ENCODE measurements around the gene RSBN1L.

RSBN1L gene

DNA sequence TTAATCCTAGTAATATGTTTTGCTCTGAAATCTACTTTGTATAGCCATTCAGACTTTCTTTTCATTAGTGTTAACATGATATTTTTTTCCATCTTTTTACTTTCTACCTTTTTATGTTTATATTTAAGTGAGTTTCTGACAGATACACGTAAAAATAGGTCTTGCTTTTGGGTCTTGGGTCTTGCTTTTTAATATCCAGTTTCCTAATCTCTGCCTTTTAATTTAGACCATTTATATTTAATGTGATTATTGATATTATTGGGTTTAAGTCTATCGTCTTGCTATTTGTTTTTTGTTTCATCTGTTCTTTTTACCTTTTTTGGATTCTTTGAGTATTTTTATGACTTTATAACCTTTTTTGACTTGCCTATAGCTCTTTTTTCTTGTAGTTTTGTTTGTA lies 110.2 kb downstream of the RSBN1L start:
- no peak for DNase-seq (ENCODE audit: low read depth)

DNA sequence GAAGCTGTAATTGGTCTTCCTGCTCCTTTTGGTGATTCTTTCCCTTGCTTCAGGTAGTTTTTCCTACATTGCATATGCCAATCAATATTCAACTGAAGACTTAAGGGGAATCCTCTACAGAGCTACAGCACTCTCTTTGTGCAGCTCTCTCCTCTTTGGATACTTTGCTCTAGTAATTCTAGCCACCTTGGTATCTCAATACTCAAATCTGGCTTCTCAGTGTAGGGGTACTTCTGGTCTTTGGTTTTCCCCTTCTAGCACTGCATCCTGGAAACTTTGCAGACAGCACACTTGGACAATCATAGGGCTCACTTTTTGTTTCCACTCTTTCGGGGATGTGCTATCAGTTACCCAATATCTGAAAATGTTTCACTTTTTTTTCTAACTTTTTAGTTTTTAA lies 112.3 kb downstream of the RSBN1L start:
- no peak for DNase-seq (ENCODE audit: low read depth)

DNA sequence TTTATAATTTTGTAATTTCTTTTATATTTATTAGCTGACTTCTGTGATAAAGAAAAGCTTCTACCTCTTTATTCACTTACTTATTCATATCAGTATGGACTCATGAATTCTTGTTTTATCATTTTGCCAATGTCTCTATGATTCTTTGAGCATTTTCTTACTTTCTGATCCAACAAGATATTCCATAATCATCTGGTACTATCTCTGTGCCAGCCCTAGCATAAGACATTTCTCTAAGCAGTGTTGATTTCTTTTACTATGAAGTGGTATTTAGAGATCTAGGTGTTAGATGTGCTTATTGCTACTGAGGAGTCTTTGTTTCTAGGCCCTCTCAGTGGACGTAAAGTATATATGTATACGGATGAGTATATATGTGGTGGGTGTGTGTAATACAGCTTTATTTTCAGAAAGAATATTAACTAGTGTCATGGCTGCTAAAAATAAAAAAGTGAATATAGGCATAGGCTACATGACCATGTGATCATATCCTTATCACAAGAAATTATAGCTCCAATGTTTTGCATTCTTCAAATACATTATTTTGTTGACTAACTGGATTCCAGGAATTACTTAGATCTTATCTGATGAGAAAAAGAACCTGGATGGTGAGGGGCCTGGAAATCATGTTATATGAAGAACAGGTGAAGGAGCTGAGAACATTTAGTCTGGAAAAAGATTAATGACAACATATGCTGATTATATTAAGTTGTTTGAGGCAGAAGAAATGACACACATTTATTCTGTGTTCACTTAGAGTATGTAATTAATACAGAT lies 115.4 kb downstream of the RSBN1L start:
- DNase-seq (ENCODE audit: low read depth): no peak

- no peak for DNase-seq (ENCODE audit: low read depth)
Observed at GRCh38 chr7:77812290-77812685, 116.0 kb downstream of the RSBN1L start.

- DNase-seq (ENCODE audit: low read depth): no peak
Observed at GRCh38 chr7:77813180-77813579, 116.9 kb downstream of the RSBN1L start.

DNA sequence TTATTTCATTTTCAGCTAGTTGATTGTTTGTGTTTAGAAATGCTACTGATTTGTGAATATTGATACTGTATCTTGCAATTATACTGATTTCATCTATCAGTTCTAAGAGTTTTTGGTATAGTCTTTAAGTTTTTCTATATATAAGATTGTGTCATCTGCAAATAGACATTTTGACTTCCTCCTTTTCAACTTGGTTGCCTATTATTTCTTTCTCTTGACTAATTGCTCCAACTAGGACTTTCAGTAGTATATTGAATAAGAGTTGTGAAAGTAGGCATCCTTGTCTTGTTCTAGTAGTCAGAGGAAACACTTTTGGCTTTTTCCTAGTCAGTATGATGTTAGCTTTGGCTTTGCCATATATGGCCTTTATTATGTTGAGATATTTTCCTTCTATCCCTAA lies 122.8 kb downstream of the RSBN1L start:
- no peak for DNase-seq (ENCODE audit: low read depth)

DNA sequence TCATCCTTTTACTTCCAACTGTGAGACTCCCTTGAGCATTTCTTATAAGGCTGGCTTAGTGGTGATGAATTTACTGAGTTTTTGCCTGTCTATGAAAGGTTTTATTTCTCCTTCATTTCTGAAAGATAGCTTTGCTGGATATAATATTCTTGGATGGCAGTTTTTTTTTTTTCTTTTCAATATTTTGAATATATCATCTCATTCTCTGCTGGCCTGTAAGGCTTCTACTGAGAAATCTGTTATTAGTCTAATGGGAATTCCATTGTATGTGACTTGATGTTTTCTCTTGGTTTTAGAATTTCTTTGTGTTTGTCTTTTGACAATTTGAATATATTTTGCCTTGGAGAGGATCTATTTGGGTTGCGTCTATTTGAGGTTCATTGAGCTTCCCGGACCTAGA lies 124.7 kb downstream of the RSBN1L start:
- DNase-seq (ENCODE audit: low read depth): no peak

DNA sequence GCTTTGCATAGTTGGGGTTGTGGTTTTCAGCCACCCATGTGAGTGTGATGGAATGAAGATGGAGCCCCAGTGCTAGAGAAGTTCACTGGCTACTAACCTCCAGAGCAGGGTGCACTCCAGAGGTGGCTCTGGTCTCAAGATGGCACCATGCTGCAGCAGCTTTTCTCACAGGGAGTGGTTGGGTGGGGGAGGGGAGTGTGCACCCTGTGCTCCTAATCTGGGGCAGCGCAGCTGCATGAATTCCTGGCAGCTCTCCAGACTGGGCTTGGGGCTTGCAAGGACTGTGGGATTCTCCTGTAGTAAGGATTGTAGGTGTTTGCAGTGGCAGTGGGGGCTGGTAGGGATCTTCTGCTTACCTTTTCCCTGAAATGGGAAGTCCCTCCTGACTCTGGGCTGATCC lies 126.0 kb downstream of the RSBN1L start:
- no peak for DNase-seq (ENCODE audit: low read depth)

DNA sequence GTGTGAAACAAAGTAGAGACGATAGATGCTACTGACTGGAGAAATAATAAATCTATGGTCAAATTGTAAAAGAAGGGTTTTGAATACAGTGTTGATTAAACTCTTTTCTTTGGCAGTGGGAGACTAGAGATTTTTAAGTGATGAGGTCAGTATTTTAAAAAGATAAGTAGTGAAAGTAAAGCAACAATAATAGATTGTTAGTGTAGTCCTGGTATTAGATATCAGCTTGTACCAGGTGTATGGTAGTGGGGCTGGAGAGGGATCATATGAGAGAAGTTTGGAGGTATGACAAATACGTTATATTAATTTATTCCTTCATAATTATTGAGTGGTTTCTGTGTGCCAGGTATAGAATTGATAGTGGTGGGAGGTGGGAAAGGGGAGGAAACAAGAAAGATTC lies 127.5 kb downstream of the RSBN1L start:
- no peak for DNase-seq (ENCODE audit: low read depth)

GRCh38 chr7:77824636-77825035 lies 128.4 kb downstream of the RSBN1L start:
- no peak for DNase-seq (ENCODE audit: low read depth)

- DNase-seq (ENCODE audit: low read depth): no peak
Observed at GRCh38 chr7:77825131-77825530, 128.9 kb downstream of the RSBN1L start.

GRCh38 chr7:77826300-77826699 lies 130.0 kb downstream of the RSBN1L start:
- no peak for DNase-seq (ENCODE audit: low read depth)

DNA sequence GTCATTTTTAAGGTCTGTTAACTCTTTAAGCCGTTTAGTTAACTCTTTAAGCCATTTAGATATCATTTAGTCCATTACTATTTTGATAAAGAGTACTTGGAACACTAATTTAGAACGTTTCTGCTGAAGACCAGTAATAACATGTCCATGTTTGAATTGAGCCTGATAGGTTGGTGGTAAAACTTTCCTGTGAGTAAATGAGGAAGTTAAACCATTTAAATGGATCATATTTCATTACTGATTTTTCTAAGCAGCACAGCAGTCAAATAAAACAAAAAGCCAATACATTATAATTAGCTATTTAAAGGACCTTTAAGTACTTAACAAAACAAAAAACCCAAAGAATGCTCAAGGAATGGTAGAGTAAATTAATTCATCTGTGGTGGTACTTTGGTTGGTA lies 131.7 kb downstream of the RSBN1L start:
- DNase-seq (ENCODE audit: low read depth): no peak

DNA sequence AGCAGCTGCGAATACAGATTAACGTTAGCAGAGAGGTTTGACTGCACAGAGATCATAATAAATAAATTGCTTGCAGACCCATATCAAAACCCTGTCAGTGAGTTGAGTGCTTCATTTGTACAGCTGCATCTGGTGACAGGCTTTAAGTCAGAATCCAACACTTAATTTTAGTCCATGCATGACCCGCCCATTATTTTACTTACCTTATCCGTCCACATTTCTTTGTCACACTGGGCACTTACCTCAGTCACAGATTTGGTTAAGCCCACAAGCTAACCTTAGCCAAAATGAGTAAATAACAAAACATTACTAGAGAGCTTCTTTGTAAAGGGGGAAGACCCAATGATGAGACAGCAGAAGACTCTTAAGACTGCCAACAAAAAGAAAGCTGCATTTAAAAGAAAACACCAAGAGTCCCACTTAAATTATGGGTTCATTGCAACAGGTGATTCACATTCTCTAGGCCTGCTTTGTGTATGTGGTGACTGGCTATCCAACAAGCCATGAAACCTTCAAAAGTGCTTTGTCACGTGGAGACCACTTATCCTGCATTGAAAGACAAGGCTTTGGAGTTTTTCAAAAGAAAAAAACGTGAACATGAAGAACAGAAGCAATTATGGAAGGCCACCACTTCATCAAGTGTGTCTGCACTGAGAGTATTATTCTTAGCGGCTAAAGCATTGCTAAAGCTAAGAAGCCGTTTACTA lies 134.5 kb downstream of the RSBN1L start:
- DNase-seq (ENCODE audit: low read depth): no peak

- DNase-seq (ENCODE audit: low read depth): peak; percentile 19
Observed at GRCh38 chr7:77831481-77831880, 135.2 kb downstream of the RSBN1L start.

GRCh38 chr7:77831953-77832352 lies 135.7 kb downstream of the RSBN1L start:
- DNase-seq (ENCODE audit: low read depth): no peak

Data from activated T-helper 9 cell treated with anti-CD3 and anti-CD28 coated beads, Interleukin-2, amount 50 U/mL, for 16 hours (primary cell).